Body of pancreas (tissue), 4 donors: ENCODE data around the gene ASB10.

ENCODE experiments used
- POLR2A ChIP-seq, 3 donors: fragments of 450-650 bp; IDR thresholded peaks; one replicate each; pipeline ENCODE4 v1.6.1; 2016; ENCODE audit warnings: antibody characterized with exemption in 3 of 3, mild to moderate bottlenecking in 2 of 3
- TF ChIP-seq, protein P1 (sequence below), 7 experiments: fragments of 450-650 bp in 4 of 7; fragments of 200-600 bp in 3 of 7; sonication (generic) in 3 of 7; IDR thresholded peaks; one replicate each; pipeline ENCODE4 v1.5.1; 2016 to 2019; ENCODE audit warnings: antibody characterized with exemption in 7 of 7

- TF ChIP-seq, protein P1, sequence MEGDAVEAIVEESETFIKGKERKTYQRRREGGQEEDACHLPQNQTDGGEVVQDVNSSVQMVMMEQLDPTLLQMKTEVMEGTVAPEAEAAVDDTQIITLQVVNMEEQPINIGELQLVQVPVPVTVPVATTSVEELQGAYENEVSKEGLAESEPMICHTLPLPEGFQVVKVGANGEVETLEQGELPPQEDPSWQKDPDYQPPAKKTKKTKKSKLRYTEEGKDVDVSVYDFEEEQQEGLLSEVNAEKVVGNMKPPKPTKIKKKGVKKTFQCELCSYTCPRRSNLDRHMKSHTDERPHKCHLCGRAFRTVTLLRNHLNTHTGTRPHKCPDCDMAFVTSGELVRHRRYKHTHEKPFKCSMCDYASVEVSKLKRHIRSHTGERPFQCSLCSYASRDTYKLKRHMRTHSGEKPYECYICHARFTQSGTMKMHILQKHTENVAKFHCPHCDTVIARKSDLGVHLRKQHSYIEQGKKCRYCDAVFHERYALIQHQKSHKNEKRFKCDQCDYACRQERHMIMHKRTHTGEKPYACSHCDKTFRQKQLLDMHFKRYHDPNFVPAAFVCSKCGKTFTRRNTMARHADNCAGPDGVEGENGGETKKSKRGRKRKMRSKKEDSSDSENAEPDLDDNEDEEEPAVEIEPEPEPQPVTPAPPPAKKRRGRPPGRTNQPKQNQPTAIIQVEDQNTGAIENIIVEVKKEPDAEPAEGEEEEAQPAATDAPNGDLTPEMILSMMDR (IDR thresholded peaks at IDR 0.05), result no peak
- no peak for TF ChIP-seq POLR2A (IDR thresholded peaks at IDR 0.05)
Measured at GRCh38 chr7:151202836-151203235, 15.8 kb upstream of the ASB10 start.
